SK-N-SH (cell line): Measurements from ENCODE around the gene SAA2. TPM values are rescaled to one million over a fixed set of nuclear protein-coding genes. Genes with fewer than 3 reads are reported as not detected.
"Not testable (repeated sequence)": the region's sequence is repeated elsewhere in the genome, so short reads cannot be mapped to it uniquely, and the experiment has no call there.

Experiments used
- CTCF ChIA-PET: fragments of 300-600, 350-600 bp; formaldehyde crosslinking; extraction: SDS; loops from one replicate; lab custom pipeline; 2021; lab: Yijun Ruan, JAX
- POLR2A ChIA-PET: fragments of 350-600 bp; sonication (Branson Sonifier 250); formaldehyde crosslinking; extraction: SDS; loops from one replicate; lab custom pipeline; 2020; ENCODE audit warnings: antibody characterized with exemption, inconsistent platforms; lab: Yijun Ruan, JAX
- DNase-seq: peaks from one replicate; pipeline ENCODE4 v3.0.0; 2012
- H2AFZ ChIP-seq: fragments of 200-600 bp; sonication (generic); 2 replicates; pipeline ENCODE4 v1.8.1; 2016; ENCODE audit warnings: antibody characterized with exemption, mild to moderate bottlenecking, low read depth
- H3F3A ChIP-seq: fragments of 200-600 bp; sonication (generic); replicated peaks from 2 replicates; pipeline ENCODE3; 2016; ENCODE audit warnings: antibody characterized with exemption, mild to moderate bottlenecking; ENCODE audit not compliant: insufficient read depth
- H3K27ac ChIP-seq, 2 experiments: fragments of 200-500 bp in 1 of 2; fragments of 200-600 bp in 1 of 2; sonication (Bioruptor generic) in 1 of 2; sonication (generic), shearing (Covaris generic) in 1 of 2; 2 replicates each; pipeline versions ENCODE4 v1.5.1 to v1.6.1; 2014 to 2016; ENCODE audit warnings: low read depth in 2 of 2, inconsistent platforms in 1 of 2, low read length in 1 of 2, mild to moderate bottlenecking in 1 of 2, mixed read lengths in 1 of 2
- H3K27me3 ChIP-seq: fragments of 200-600 bp; sonication (generic), shearing (Covaris generic); 2 replicates; pipeline ENCODE4 v1.6.1; 2016; ENCODE audit warnings: mixed run types; ENCODE audit not compliant: insufficient read depth
- H3K36me3 ChIP-seq, 2 experiments: fragments of 200-500 bp in 1 of 2; fragments of 200-600 bp in 1 of 2; sonication (Bioruptor generic) in 1 of 2; sonication (generic) in 1 of 2; replicated peaks in 1 of 2; 2 replicates each; pipeline versions ENCODE3 to v1.5.1; 2014 to 2016; ENCODE audit warnings: low read length in 1 of 2, mild to moderate bottlenecking in 1 of 2; ENCODE audit not compliant: insufficient read depth in 2 of 2, control insufficient read depth in 1 of 2
- H3K4me1 ChIP-seq, 2 experiments: fragments of 200-500 bp in 1 of 2; fragments of 200-600 bp in 1 of 2; sonication (Bioruptor generic) in 1 of 2; sonication (generic), shearing (Covaris generic) in 1 of 2; 2 replicates each; pipeline versions ENCODE4 v1.5.1 to v1.6.1; 2014 to 2016; ENCODE audit warnings: low read depth in 1 of 2, low read length in 1 of 2, mixed run types in 1 of 2; ENCODE audit not compliant: insufficient read depth in 2 of 2, control insufficient read depth in 1 of 2
- H3K4me2 ChIP-seq: fragments of 200-600 bp; sonication (generic), shearing (Covaris generic); 2 replicates; pipeline ENCODE4 v1.6.1; 2017; ENCODE audit warnings: mixed run types
- H3K4me3 ChIP-seq, 2 experiments: fragments of 200-500 bp in 1 of 2; fragments of 200-600 bp in 1 of 2; sonication (Bioruptor generic) in 1 of 2; sonication (generic), shearing (Covaris generic) in 1 of 2; 2 replicates each; pipeline versions ENCODE4 v1.5.1 to v1.8.1; 2014 to 2016; ENCODE audit warnings: low read depth in 2 of 2, inconsistent platforms in 1 of 2, low read length in 1 of 2, mild to moderate bottlenecking in 1 of 2, mixed read lengths in 1 of 2, moderate library complexity in 1 of 2
- H3K79me2 ChIP-seq: fragments of 200-600 bp; sonication (generic); 2 replicates; pipeline ENCODE4 v1.8.1; 2017; ENCODE audit warnings: mild to moderate bottlenecking; ENCODE audit not compliant: insufficient read depth
- H3K9ac ChIP-seq: fragments of 200-600 bp; sonication (generic); 2 replicates; pipeline ENCODE4 v1.6.1; 2017; ENCODE audit warnings: mixed run types
- H3K9me2 ChIP-seq: fragments of 200-600 bp; sonication (generic); 2 replicates; pipeline ENCODE4 v1.6.1; 2017; ENCODE audit warnings: mixed run types
- H3K9me3 ChIP-seq: fragments of 200-600 bp; sonication (generic); 2 replicates; pipeline ENCODE4 v1.6.1; 2017; ENCODE audit warnings: mixed run types, mild to moderate bottlenecking, moderate library complexity
- H4K20me1 ChIP-seq: fragments of 200-600 bp; sonication (generic); 2 replicates; pipeline ENCODE4 v1.6.1; 2017; ENCODE audit warnings: mild to moderate bottlenecking, mixed run types; ENCODE audit not compliant: insufficient read depth
- CHD2 ChIP-seq: fragments of 150-350 bp; IDR thresholded peaks from 2 replicates; pipeline ENCODE4 v1.6.1; 2018; ENCODE audit warnings: low read length; ENCODE audit not compliant: partially characterized antibody
- JUND ChIP-seq: IDR thresholded peaks from 2 replicates; pipeline ENCODE4 v1.4.0; 2012
- NRF1 ChIP-seq: IDR thresholded peaks from 2 replicates; pipeline ENCODE4 v1.6.1; 2012; ENCODE audit warnings: low read depth, mild to moderate bottlenecking, low read length
- REST ChIP-seq: IDR thresholded peaks from 2 replicates; pipeline ENCODE4 v1.6.1; 2012; ENCODE audit warnings: mild to moderate bottlenecking, low read depth, low read length, moderate library complexity
- WGBS: methylation state at CpG from one replicate; pipeline ENCODE4 v1.1.6; 2017; ENCODE audit warnings: low lambda C conversion rate; 5-methylcytosine and 5-hydroxymethylcytosine counted together
- polyA plus RNA-seq, 3 experiments: library from polyadenylated mRNA; depleted of rRNA; stranded (reverse); fragments of >200 nt; gene quantifications; 2 replicates each; pipeline ENCODE4 v1.2.3, GENCODE V29; 2012

The SAA2 gene
- polyA plus RNA-seq, 1 of the 3 experiments (the other 2 are of a cell fraction): not detected

GRCh38 chr11:18270102-18270501 lies 21.6 kb upstream of the SAA2 start (continued):
- TF ChIP-seq REST (no peak), JUND (no peak), CHD2 (no peak), NRF1 (no peak)
- TF ChIP-seq, all 33 proteins: peak for 0

GRCh38 chr11:18269252-18269651 lies 20.8 kb upstream of the SAA2 start:
- DNase-seq, H2AFZ ChIP-seq, H3K4me2 ChIP-seq, H3K9ac ChIP-seq, H3F3A ChIP-seq, H3K9me2 ChIP-seq, H3K9me3 ChIP-seq, H3K27me3 ChIP-seq, H3K36me3 ChIP-seq, POLR2A ChIA-PET, H3K27ac ChIP-seq, H3K79me2 ChIP-seq, H3K4me3 ChIP-seq, H4K20me1 ChIP-seq, H3K4me1 ChIP-seq: not testable (repeated sequence)
- CTCF ChIA-PET: interaction anchor here (1.5 to 1.6 kb wide), 2 partner anchors 25 to 163 kb away, joined by 3 to 5 read pairs; partner anchors contain the start of gene SAAL1
- WGBS: no CpG with 5 or more reads among the region's 5 CpGs

GRCh38 chr11:18267335-18268133 lies 19.1 kb upstream of the SAA2 start:
- POLR2A ChIA-PET, H3K79me2 ChIP-seq: not testable (repeated sequence)

More at GRCh38 chr11:18267335-18268133, 19.1 kb upstream of the SAA2 start:
- H3K27me3 ChIP-seq, H3K9me2 ChIP-seq, H3K27ac ChIP-seq, H3K9ac ChIP-seq, CTCF ChIA-PET, H3K4me2 ChIP-seq, H4K20me1 ChIP-seq, H3K36me3 ChIP-seq, H3K4me3 ChIP-seq, DNase-seq, H3F3A ChIP-seq, H3K9me3 ChIP-seq, H3K4me1 ChIP-seq, H2AFZ ChIP-seq: not testable (repeated sequence)
- 80% methylated on average over 8 of the region's 10 CpGs for WGBS
